ENCODE data around the gene LRRK1. TPM values are rescaled to one million over a fixed set of nuclear protein-coding genes. Genes with fewer than 3 reads are reported as not detected.

The LRRK1 gene
- total RNA-seq, 1 experiment from 2014 or later, result 7.6 TPM

DNA sequence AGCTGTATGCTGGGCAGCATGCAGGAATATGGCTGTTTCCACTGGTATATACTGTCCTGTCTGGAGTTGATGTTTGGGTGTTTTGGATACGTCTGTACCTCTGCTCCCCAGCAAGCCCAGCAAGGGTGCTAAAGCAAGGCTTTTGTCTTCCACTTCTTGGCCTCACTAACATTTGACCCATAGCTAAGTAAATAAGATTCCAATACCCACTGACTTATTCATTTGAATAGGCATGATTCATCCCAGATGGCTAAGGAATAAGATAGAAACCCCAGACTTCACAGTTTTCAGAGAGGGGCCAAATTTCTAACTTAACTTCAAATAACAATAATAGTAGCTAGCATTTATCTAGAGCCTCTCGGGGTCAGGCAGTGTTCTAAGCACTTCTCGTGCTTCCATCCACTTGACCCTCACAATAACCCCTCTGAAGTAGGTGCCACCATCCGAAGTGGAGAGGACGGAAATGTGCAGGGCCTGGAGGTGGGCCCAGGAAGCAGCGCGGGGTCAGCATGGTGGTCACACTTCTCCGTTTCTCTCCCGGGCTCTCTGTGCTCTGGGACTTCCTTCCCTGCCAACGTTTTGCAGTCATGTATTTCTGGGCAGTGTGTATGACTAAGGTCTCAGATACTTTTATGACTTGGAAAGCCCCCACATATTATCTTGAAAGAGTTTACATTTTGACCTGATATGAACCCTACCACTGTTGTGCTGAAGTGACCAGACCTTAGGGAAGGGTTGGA, 39.3 kb downstream of the LRRK1 start (continued):
- no peak for TF ChIP-seq ARID4B (CRISPR knock-in tag; IDR thresholded peaks at IDR 0.05; ENCODE audit: borderline replicate concordance)
- no peak for TF ChIP-seq TEAD4 (CRISPR knock-in tag; IDR thresholded peaks at IDR 0.05)
- TF ChIP-seq, protein P1, sequence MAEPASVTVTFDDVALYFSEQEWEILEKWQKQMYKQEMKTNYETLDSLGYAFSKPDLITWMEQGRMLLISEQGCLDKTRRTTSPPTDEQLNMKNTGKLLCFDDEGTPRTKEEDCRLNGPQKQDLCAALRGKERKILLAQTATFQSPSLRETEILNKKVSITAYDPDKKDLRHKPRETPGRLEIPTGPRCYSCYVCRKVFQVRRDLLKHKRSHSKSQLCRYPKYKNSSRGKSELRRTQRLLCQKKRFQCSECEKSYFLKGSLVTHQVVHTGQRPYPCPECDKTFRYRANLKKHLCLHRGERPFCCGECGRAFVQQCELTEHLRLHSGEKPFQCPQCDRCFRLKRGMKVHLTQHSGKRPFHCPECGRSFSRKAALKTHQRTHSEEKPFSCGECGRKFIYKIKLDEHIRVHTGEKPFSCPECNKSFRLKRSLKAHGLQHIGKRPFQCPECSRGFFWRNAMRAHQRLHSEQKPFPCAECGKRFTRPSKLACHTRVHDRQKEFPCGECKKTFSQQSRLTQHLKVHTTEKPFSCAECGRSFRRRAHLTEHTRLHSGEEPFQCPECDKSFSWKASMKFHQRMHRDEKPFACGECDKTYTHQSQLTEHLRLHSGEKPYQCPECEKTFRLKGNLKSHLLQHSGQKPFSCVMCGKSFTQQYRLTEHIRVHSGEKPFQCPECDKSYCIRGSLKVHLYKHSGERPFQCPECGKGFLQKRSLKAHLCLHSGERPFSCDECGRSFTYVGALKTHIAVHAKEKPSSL (CRISPR knock-in tag; conservative IDR thresholded peaks at IDR 0.05), result no peak
- no peak for TF ChIP-seq KAT7 (CRISPR knock-in tag; IDR thresholded peaks at IDR 0.05; ENCODE audit: borderline replicate concordance)
- no peak for TF ChIP-seq MYBL2 (CRISPR knock-in tag; IDR thresholded peaks at IDR 0.05)
- no peak for TF ChIP-seq ZNF416 (CRISPR knock-in tag; IDR thresholded peaks at IDR 0.05)
- no peak for TF ChIP-seq RORB (CRISPR knock-in tag; IDR thresholded peaks at IDR 0.05)
- TF ChIP-seq PREB (CRISPR knock-in tag; IDR thresholded peaks at IDR 0.05; ENCODE audit: borderline replicate concordance), result no peak
- no peak for TF ChIP-seq JAZF1 (CRISPR knock-in tag; IDR thresholded peaks at IDR 0.05)
- no peak for TF ChIP-seq OVOL2 (CRISPR knock-in tag; IDR thresholded peaks at IDR 0.05; ENCODE audit: borderline replicate concordance)

- H3K27ac Mint-ChIP-seq, result no peak overlapping the region
- TF ChIP-seq ATF2 (CRISPR knock-in tag; IDR thresholded peaks at IDR 0.05; ENCODE audit: borderline replicate concordance, low read depth) (no peak), FOXJ3 (CRISPR knock-in tag; IDR thresholded peaks at IDR 0.05; ENCODE audit: borderline replicate concordance) (no peak), MYBL2 (CRISPR knock-in tag; IDR thresholded peaks at IDR 0.05) (no peak)
- ChIA-PET POLR2A (no interaction called here), CTCF (interaction anchor here (2.5 kb wide), 1 partner anchor 49 kb away, joined by 7 read pairs; no protein-coding TSS in a partner anchor)
- H3K4me1 Mint-ChIP-seq, result no peaks in the 10 kb centered on the region; the same call in 1 of the 2 replicates
- no peaks in the 10 kb centered on the region for H3K36me3 Mint-ChIP-seq
- no peak for ATAC-seq
- no peaks in the 10 kb centered on the region for H3K27me3 Mint-ChIP-seq (ENCODE audit: low read depth)
- no peak for DNase-seq (ENCODE audit: low spot score)
- H3K9me3 Mint-ChIP-seq, result no peaks in the 10 kb centered on the region
- no peak overlapping the region for H3K4me3 Mint-ChIP-seq
Observed at GRCh38 chr15:100959066-100960050, 40.2 kb downstream of the LRRK1 start.

All from WTC11 (cell line).